SKM-1 treated with dmso at 0.1 percent for 144 hours (cell line): ENCODE measurements around the gene MGAM2.
"Not testable (repeated sequence)": the region's sequence is repeated elsewhere in the genome, so short reads cannot be mapped to it uniquely, and the experiment has no call there.

Source experiments
- DNase-seq: peaks from one replicate; lab custom pipeline; 2025; ENCODE audit not compliant: unreplicated experiment; lab: John Stamatoyannopoulos, UW

MGAM2 gene

GRCh38 chr7:142111499-142111898 lies at the start of gene MGAM2:
Gene MGAM2 (plus strand): TSS chr7:142111718. CDS start chr7:142116874, 5,156 bp downstream.
- DNase-seq: no peak

GRCh38 chr7:142063551-142064442 lies 47.7 kb upstream of the MGAM2 start:
- no peak for DNase-seq

- DNase-seq: no peak
Measured at GRCh38 chr7:142066536-142066935, 45.0 kb upstream of the MGAM2 start.

- DNase-seq: no peak
Measured at GRCh38 chr7:142077762-142078161, 33.8 kb upstream of the MGAM2 start.

- DNase-seq: no peak
Measured at GRCh38 chr7:142083605-142084004, 27.9 kb upstream of the MGAM2 start.

- no peak for DNase-seq
Measured at GRCh38 chr7:142085428-142085827, 26.1 kb upstream of the MGAM2 start.

- no peak for DNase-seq
Measured at GRCh38 chr7:142088022-142088714, 23.4 kb upstream of the MGAM2 start.

GRCh38 chr7:142089035-142089434 lies 22.5 kb upstream of the MGAM2 start:
- DNase-seq: no peak

- no peak for DNase-seq
Measured at GRCh38 chr7:142091961-142092360, 19.6 kb upstream of the MGAM2 start.

- DNase-seq: no peak
Measured at GRCh38 chr7:142094861-142095260, 16.7 kb upstream of the MGAM2 start.

- DNase-seq: no peak
Measured at GRCh38 chr7:142097571-142097970, 13.9 kb upstream of the MGAM2 start.

GRCh38 chr7:142098004-142098403 lies 13.5 kb upstream of the MGAM2 start:
- DNase-seq: peak; percentile 23

GRCh38 chr7:142099347-142099746 lies 12.2 kb upstream of the MGAM2 start:
- not testable (repeated sequence) for DNase-seq

GRCh38 chr7:142100634-142101033 lies 10.9 kb upstream of the MGAM2 start:
- no peak for DNase-seq

GRCh38 chr7:142101794-142102193 lies 9.7 kb upstream of the MGAM2 start:
- not testable (repeated sequence) for DNase-seq

GRCh38 chr7:142104550-142105527 lies 6.7 kb upstream of the MGAM2 start:
- peak; percentile 90 for DNase-seq

- DNase-seq: no peak
Measured at GRCh38 chr7:142108728-142109505, 2.6 kb upstream of the MGAM2 start.

- DNase-seq: no peak
Measured at GRCh38 chr7:142110098-142110497, 1.4 kb upstream of the MGAM2 start.

- DNase-seq: no peak
Measured at GRCh38 chr7:142110638-142111037, 880 bp upstream of the MGAM2 start.

GRCh38 chr7:142112086-142112485 lies 568 bp downstream of the MGAM2 start:
- DNase-seq: no peak
